Measurements from ENCODE around the gene CYP27A1.
A peak's percentile ranks its signal among the peaks of the same experiment; 100 is the strongest.

Gene CYP27A1

GRCh38 chr2:218780046-218780445 lies 1.9 kb upstream of the CYP27A1 start:
- peaks cover 14% of the 10 kb centered on the region for H3K9me3 ChIP-seq (ENCODE audit: severe bottlenecking)
- H3K27me3 ChIP-seq (ENCODE audit: insufficient read depth, low read depth, severe bottlenecking) = no peaks in the 10 kb centered on the region
- TF ChIP-seq CTCF (IDR thresholded peaks at IDR 0.05; ENCODE audit: low read depth, low read length) = no peak
- H3K36me3 ChIP-seq = no peaks in the 10 kb centered on the region
- no peak overlapping the region for H3K27ac ChIP-seq
- no peak overlapping the region for H3K4me3 ChIP-seq (ENCODE audit: low read depth, low read length)
- no peak for DNase-seq

- Histone ChIP-seq H3K36me3 (no peaks in the 10 kb centered on the region), H3K9me3 (ENCODE audit: severe bottlenecking) (peaks cover 13% of the 10 kb centered on the region), H3K27me3 (ENCODE audit: insufficient read depth, low read depth, severe bottlenecking) (no peaks in the 10 kb centered on the region), H3K4me3 (ENCODE audit: low read depth, low read length) (peak overlapping the region; percentile 59), H3K27ac (peak overlapping the region; percentile 89)
- no peak for DNase-seq
- TF ChIP-seq CTCF (IDR thresholded peaks at IDR 0.05; ENCODE audit: low read depth, low read length) = no peak
These were observed 876 bp upstream of the CYP27A1 start for GRCh38 chr2:218780851-218781690.

- DNase-seq = peak; percentile 16
- peaks cover 2% of the 10 kb centered on the region for H3K9me3 ChIP-seq (ENCODE audit: severe bottlenecking)
- H3K4me3 ChIP-seq (ENCODE audit: low read depth, low read length) = peak overlapping the region; percentile 59
- TF ChIP-seq CTCF (IDR thresholded peaks at IDR 0.05; ENCODE audit: low read depth, low read length) = no peak
- H3K36me3 ChIP-seq = no peaks in the 10 kb centered on the region
- H3K27ac ChIP-seq = peak overlapping the region; percentile 89
- H3K27me3 ChIP-seq (ENCODE audit: insufficient read depth, low read depth, severe bottlenecking) = no peaks in the 10 kb centered on the region
These were observed 539 bp downstream of the CYP27A1 start for GRCh38 chr2:218782528-218782844.

- no peak for TF ChIP-seq CTCF (IDR thresholded peaks at IDR 0.05; ENCODE audit: low read depth, low read length)
- H3K36me3 ChIP-seq = no peaks in the 10 kb centered on the region
- H3K27ac ChIP-seq = no peak overlapping the region
- H3K9me3 ChIP-seq (ENCODE audit: severe bottlenecking) = peaks cover 2% of the 10 kb centered on the region
- no peak overlapping the region for H3K4me3 ChIP-seq (ENCODE audit: low read depth, low read length)
- DNase-seq = no peak
- no peaks in the 10 kb centered on the region for H3K27me3 ChIP-seq (ENCODE audit: insufficient read depth, low read depth, severe bottlenecking)
These were observed 1.7 kb downstream of the CYP27A1 start for GRCh38 chr2:218783688-218784087.

- H3K9me3 ChIP-seq (ENCODE audit: severe bottlenecking) = no peaks in the 10 kb centered on the region
- peak; percentile 40 for DNase-seq
- no peak overlapping the region for H3K27ac ChIP-seq
- no peak for TF ChIP-seq CTCF (IDR thresholded peaks at IDR 0.05; ENCODE audit: low read depth, low read length)
- no peaks in the 10 kb centered on the region for H3K27me3 ChIP-seq (ENCODE audit: insufficient read depth, low read depth, severe bottlenecking)
- H3K36me3 ChIP-seq = no peaks in the 10 kb centered on the region
- no peak overlapping the region for H3K4me3 ChIP-seq (ENCODE audit: low read depth, low read length)
These were observed 3.2 kb downstream of the CYP27A1 start for GRCh38 chr2:218785103-218785502.

GRCh38 chr2:218786133-218786532 lies 4.2 kb downstream of the CYP27A1 start:
- DNase-seq = no peak
- H3K27me3 ChIP-seq (ENCODE audit: insufficient read depth, low read depth, severe bottlenecking) = no peaks in the 10 kb centered on the region
- no peaks in the 10 kb centered on the region for H3K9me3 ChIP-seq (ENCODE audit: severe bottlenecking)
- H3K4me3 ChIP-seq (ENCODE audit: low read depth, low read length) = no peak overlapping the region
- no peaks in the 10 kb centered on the region for H3K36me3 ChIP-seq
- H3K27ac ChIP-seq = no peak overlapping the region
- TF ChIP-seq CTCF (IDR thresholded peaks at IDR 0.05; ENCODE audit: low read depth, low read length) = no peak
